ENCODE results near the gene POU4F1.

Gene POU4F1

GRCh38 chr13:78625384-78625783 is 22.0 kb upstream of the POU4F1 start:
- H3K36me3 ChIP-seq (ENCODE audit: control insufficient read depth, insufficient read depth, low read length), result peaks cover 40% of the 10 kb centered on the region
- no peak overlapping the region for H3K4me3 ChIP-seq (ENCODE audit: extremely low read depth, insufficient read depth, low read length, poor library complexity, severe bottlenecking)
- no peaks in the 10 kb centered on the region for H3K9me3 ChIP-seq (ENCODE audit: control insufficient read depth, low read length)
- no peak overlapping the region for H3K27ac ChIP-seq (ENCODE audit: low read depth, low read length, severe bottlenecking)
- 80 to 100% methylated on average over 1 of the region's 2 CpGs for WGBS, 2 experiments (ENCODE audit: insufficient coverage in 2 of 2)
- H3K4me1 ChIP-seq (ENCODE audit: control insufficient read depth, insufficient read depth, low read length, poor library complexity, severe bottlenecking), result no peaks in the 10 kb centered on the region

GRCh38 chr13:78623132-78623531 is 19.8 kb upstream of the POU4F1 start:
- whole genome bisulfite sequencing, 2 experiments (ENCODE audit: insufficient coverage in 2 of 2), result no CpG with 5 or more reads among the region's 3 CpGs
- H3K36me3 ChIP-seq (ENCODE audit: control insufficient read depth, insufficient read depth, low read length), result peaks cover 22% of the 10 kb centered on the region
- H3K4me3 ChIP-seq (ENCODE audit: extremely low read depth, insufficient read depth, low read length, poor library complexity, severe bottlenecking), result no peak overlapping the region

DNA sequence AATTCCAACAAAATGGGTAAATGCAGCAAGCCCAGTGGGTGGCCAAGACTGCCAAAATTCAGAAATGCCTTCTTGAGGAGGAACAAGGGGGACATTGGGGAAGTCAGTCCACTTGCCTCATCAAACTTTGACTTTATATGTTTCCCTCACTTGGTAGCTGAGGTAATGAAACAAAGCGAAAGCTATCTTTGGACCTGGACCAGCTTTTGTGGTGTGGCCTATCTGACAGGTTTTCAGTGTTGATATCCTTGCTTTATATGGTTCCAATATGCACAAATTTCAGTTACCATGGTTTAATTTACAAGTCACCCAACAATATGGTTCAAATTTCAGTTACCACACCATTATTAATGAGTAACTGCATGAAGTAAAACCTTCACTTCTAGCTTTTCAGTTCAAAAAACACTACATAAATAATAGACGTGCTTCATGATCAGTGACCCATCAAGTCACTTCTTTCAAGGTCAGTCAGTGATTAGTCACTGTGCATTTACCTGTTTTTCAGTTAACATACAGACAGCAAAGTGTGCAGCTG is 17.7 kb upstream of the POU4F1 start:
- WGBS, 2 experiments (ENCODE audit: insufficient coverage in 2 of 2), result 96 to 100% methylated on average over 1 to 2 of the region's 2 CpGs
- H3K36me3 ChIP-seq (ENCODE audit: control insufficient read depth, insufficient read depth, low read length), result peaks cover 27% of the 10 kb centered on the region

More at GRCh38 chr13:78623132-78623531, 19.8 kb upstream of the POU4F1 start:
- no peaks in the 10 kb centered on the region for H3K4me1 ChIP-seq (ENCODE audit: control insufficient read depth, insufficient read depth, low read length, poor library complexity, severe bottlenecking)
- H3K27ac ChIP-seq (ENCODE audit: low read depth, low read length, severe bottlenecking), result no peak overlapping the region
- H3K9me3 ChIP-seq (ENCODE audit: control insufficient read depth, low read length), result no peaks in the 10 kb centered on the region

DNA sequence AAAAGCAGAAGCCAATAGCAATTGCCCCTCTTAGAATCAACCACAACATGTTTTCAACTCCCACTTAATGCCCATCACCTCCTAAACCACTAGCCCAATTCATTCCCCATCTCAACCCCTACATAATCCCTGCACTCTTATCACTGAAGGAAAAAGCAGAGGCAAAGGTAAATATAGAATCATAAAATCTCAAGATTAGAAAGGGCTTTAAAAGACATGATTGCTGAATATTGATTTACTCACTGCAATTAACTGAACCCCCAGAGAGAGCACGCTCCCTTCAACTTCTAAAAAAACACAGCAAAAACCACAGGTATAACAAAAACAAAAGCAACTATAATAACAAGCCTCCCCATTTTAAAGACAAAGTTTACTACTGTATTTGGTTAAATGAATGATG is 15.1 kb upstream of the POU4F1 start:
- WGBS, 2 experiments (ENCODE audit: insufficient coverage in 2 of 2), result no CpG with 5 or more reads among the region's 1 CpG
- no peaks in the 10 kb centered on the region for H3K4me1 ChIP-seq (ENCODE audit: control insufficient read depth, insufficient read depth, low read length, poor library complexity, severe bottlenecking)
- peaks cover 41% of the 10 kb centered on the region for H3K36me3 ChIP-seq (ENCODE audit: control insufficient read depth, insufficient read depth, low read length)
- no peak overlapping the region for H3K27ac ChIP-seq (ENCODE audit: low read depth, low read length, severe bottlenecking)
- H3K9me3 ChIP-seq (ENCODE audit: control insufficient read depth, low read length), result no peaks in the 10 kb centered on the region
- no peak overlapping the region for H3K4me3 ChIP-seq (ENCODE audit: extremely low read depth, insufficient read depth, low read length, poor library complexity, severe bottlenecking)

More for the DNA sequence above, 17.7 kb upstream of the POU4F1 start:
- no peaks in the 10 kb centered on the region for H3K4me1 ChIP-seq (ENCODE audit: control insufficient read depth, insufficient read depth, low read length, poor library complexity, severe bottlenecking)
- no peak overlapping the region for H3K4me3 ChIP-seq (ENCODE audit: extremely low read depth, insufficient read depth, low read length, poor library complexity, severe bottlenecking)
- no peak overlapping the region for H3K27ac ChIP-seq (ENCODE audit: low read depth, low read length, severe bottlenecking)
- no peaks in the 10 kb centered on the region for H3K9me3 ChIP-seq (ENCODE audit: control insufficient read depth, low read length)

GRCh38 chr13:78611040-78611439 is 7.7 kb upstream of the POU4F1 start:
- no peak overlapping the region for H3K27ac ChIP-seq (ENCODE audit: low read depth, low read length, severe bottlenecking)
- peaks cover 4% of the 10 kb centered on the region for H3K4me1 ChIP-seq (ENCODE audit: control insufficient read depth, insufficient read depth, low read length, poor library complexity, severe bottlenecking)
- H3K4me3 ChIP-seq (ENCODE audit: extremely low read depth, insufficient read depth, low read length, poor library complexity, severe bottlenecking), result no peak overlapping the region
- no peaks in the 10 kb centered on the region for H3K9me3 ChIP-seq (ENCODE audit: control insufficient read depth, low read length)
- WGBS, 2 experiments (ENCODE audit: insufficient coverage in 2 of 2), result 60 to 71% methylated on average over 1 of the region's 3 CpGs
- peaks cover 18% of the 10 kb centered on the region for H3K36me3 ChIP-seq (ENCODE audit: control insufficient read depth, insufficient read depth, low read length)

GRCh38 chr13:78610381-78610883 is 7.1 kb upstream of the POU4F1 start:
- Histone ChIP-seq H3K27ac (ENCODE audit: low read depth, low read length, severe bottlenecking) (no peak overlapping the region), H3K4me1 (ENCODE audit: control insufficient read depth, insufficient read depth, low read length, poor library complexity, severe bottlenecking) (peaks cover 4% of the 10 kb centered on the region), H3K36me3 (ENCODE audit: control insufficient read depth, insufficient read depth, low read length) (peaks cover 14% of the 10 kb centered on the region), H3K4me3 (ENCODE audit: extremely low read depth, insufficient read depth, low read length, poor library complexity, severe bottlenecking) (no peak overlapping the region), H3K9me3 (ENCODE audit: control insufficient read depth, low read length) (no peaks in the 10 kb centered on the region)
- 70 to 81% methylated on average over 2 of the region's 4 CpGs for WGBS, 2 experiments (ENCODE audit: insufficient coverage in 2 of 2)

GRCh38 chr13:78609464-78610205 is 6.3 kb upstream of the POU4F1 start:
- peaks cover 10% of the 10 kb centered on the region for H3K36me3 ChIP-seq (ENCODE audit: control insufficient read depth, insufficient read depth, low read length)
- 1 to 2% methylated on average over 26 to 29 of the region's 33 CpGs for WGBS, 2 experiments (ENCODE audit: insufficient coverage in 2 of 2)
- no peaks in the 10 kb centered on the region for H3K9me3 ChIP-seq (ENCODE audit: control insufficient read depth, low read length)
- H3K4me1 ChIP-seq (ENCODE audit: control insufficient read depth, insufficient read depth, low read length, poor library complexity, severe bottlenecking), result peaks cover 4% of the 10 kb centered on the region
- peak overlapping the region; percentile 35 for H3K4me3 ChIP-seq (ENCODE audit: extremely low read depth, insufficient read depth, low read length, poor library complexity, severe bottlenecking)
- H3K27ac ChIP-seq (ENCODE audit: low read depth, low read length, severe bottlenecking), result no peak overlapping the region

DNA sequence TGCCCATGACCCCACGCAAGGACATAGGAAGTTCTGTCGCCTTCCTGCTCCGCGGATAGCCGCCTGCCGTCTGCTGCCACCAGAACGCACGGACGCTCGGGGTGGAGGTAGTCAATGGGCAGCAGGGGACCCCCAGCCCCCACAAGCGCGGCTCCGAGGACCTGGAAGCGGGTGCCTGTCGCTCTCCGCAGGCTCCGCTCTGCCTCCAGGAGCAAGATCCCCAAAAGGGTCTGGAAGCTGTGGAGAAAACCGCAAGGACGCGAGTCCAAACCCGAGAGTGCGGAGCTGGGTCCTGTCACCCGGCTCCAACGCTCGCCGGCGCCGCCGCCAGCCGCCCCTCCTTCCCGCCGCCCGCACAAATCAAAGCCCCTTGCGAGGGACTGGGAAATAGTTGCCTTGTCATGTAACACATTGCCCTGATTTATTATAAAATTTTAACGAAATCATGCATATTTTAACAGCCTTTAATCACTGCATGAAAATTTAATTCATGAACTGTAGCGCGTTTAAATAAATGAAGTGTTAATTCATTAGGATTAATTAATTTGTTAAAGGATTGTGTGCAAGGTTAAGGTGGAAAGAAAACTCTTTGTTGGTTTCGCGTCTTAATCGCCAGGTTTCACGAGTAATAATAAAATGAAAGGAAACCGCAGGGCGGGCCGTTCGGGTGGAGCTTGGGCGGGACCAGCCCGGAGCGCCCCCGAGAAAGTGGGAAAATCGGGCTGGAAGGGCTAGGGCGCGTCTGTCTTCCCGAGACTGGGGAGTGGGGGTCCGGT is 5.5 kb upstream of the POU4F1 start:
- Histone ChIP-seq H3K4me3 (ENCODE audit: extremely low read depth, insufficient read depth, low read length, poor library complexity, severe bottlenecking) (peak overlapping the region; percentile 35), H3K36me3 (ENCODE audit: control insufficient read depth, insufficient read depth, low read length) (peaks cover 4% of the 10 kb centered on the region), H3K4me1 (ENCODE audit: control insufficient read depth, insufficient read depth, low read length, poor library complexity, severe bottlenecking) (peaks cover 4% of the 10 kb centered on the region), H3K9me3 (ENCODE audit: control insufficient read depth, low read length) (no peaks in the 10 kb centered on the region), H3K27ac (ENCODE audit: low read depth, low read length, severe bottlenecking) (no peak overlapping the region)
- 0 to 1% methylated on average over 27 to 47 of the region's 54 CpGs for WGBS, 2 experiments (ENCODE audit: insufficient coverage in 2 of 2)

DNA sequence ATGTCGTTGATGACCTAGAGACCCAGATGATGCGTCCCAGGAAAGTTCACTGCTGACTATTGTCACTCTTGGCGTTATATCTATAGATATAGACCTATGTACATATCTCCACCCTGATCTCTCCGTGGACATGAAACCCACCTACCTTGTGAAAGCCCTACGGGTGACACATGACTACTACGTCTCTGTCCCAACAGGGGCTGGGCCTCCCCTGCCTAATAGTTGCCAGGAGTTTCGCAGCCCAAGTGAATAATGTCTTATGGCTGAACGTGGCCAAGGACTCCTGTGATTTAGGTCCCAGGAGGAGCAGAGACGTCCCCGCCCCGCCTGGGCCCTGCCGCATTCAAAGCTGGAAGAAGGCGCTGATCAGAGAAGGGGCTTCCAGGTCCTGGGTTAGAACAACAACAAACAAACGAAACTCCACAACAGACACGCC is 4.9 kb upstream of the POU4F1 start:
- no peak overlapping the region for H3K4me3 ChIP-seq (ENCODE audit: extremely low read depth, insufficient read depth, low read length, poor library complexity, severe bottlenecking)
- H3K36me3 ChIP-seq (ENCODE audit: control insufficient read depth, insufficient read depth, low read length), result no peaks in the 10 kb centered on the region
- WGBS, 2 experiments (ENCODE audit: insufficient coverage in 2 of 2), result 2 to 3% methylated on average over 11 to 12 of the region's 15 CpGs

GRCh38 chr13:78607409-78608251 is 4.3 kb upstream of the POU4F1 start:
- H3K4me1 ChIP-seq (ENCODE audit: control insufficient read depth, insufficient read depth, low read length, poor library complexity, severe bottlenecking), result peaks cover 4% of the 10 kb centered on the region
- H3K36me3 ChIP-seq (ENCODE audit: control insufficient read depth, insufficient read depth, low read length), result no peaks in the 10 kb centered on the region
- no peak overlapping the region for H3K27ac ChIP-seq (ENCODE audit: low read depth, low read length, severe bottlenecking)
- no peaks in the 10 kb centered on the region for H3K9me3 ChIP-seq (ENCODE audit: control insufficient read depth, low read length)
- 2 to 3% methylated on average over 21 to 32 of the region's 42 CpGs for WGBS, 2 experiments (ENCODE audit: insufficient coverage in 2 of 2)
- H3K4me3 ChIP-seq (ENCODE audit: extremely low read depth, insufficient read depth, low read length, poor library complexity, severe bottlenecking), result no peak overlapping the region

More for the DNA sequence above, 4.9 kb upstream of the POU4F1 start:
- no peak overlapping the region for H3K27ac ChIP-seq (ENCODE audit: low read depth, low read length, severe bottlenecking)
- H3K9me3 ChIP-seq (ENCODE audit: control insufficient read depth, low read length), result no peaks in the 10 kb centered on the region
- peaks cover 4% of the 10 kb centered on the region for H3K4me1 ChIP-seq (ENCODE audit: control insufficient read depth, insufficient read depth, low read length, poor library complexity, severe bottlenecking)

Data from mesodermal cell (in vitro differentiated cells).